GM12891 (cell line): Measurements from ENCODE around the gene PCDH15.
"Not testable (repeated sequence)": the region's sequence is repeated elsewhere in the genome, so short reads cannot be mapped to it uniquely, and the experiment has no call there.

Experiments used
- POLR2A ChIP-seq: IDR thresholded peaks from 2 replicates; pipeline ENCODE4 v1.6.1; 2011; ENCODE audit warnings: low read depth, low read length, control low read depth
- POLR2AphosphoS5 ChIP-seq: IDR thresholded peaks from 2 replicates; pipeline ENCODE4 v1.6.1; 2011; ENCODE audit warnings: low read depth, low read length, control low read depth
- TAF1 ChIP-seq: IDR thresholded peaks from 2 replicates; pipeline ENCODE4 v1.6.1; 2011; ENCODE audit warnings: low read depth, low read length, control low read depth

- TF ChIP-seq POLR2AphosphoS5, POLR2A, TAF1: not testable (repeated sequence)
Observed at GRCh38 chr10:54515244-54515643, 285.8 kb downstream of the PCDH15 start.
